HepG2 (cell line): ENCODE data around the gene SLC6A17. TPM values are rescaled to one million over a fixed set of nuclear protein-coding genes. Genes with fewer than 3 reads are reported as not detected.

Experiments
- ATAC-seq: fragments of 200-7000 bp; cut with Tn5 transposase; 3 replicates; pipeline ENCODE4 v1.9.1; 2020; ENCODE audit warnings: mild to moderate bottlenecking, moderate library complexity
- BruUV-seq: library from RNA; stranded (reverse); fragments of 400-500 nt; replicated peaks from 2 replicates; lab custom pipeline; 2021; lab: Mats Ljungman, UMichigan
- CTCF ChIA-PET: fragments of 300-600 bp; formaldehyde crosslinking; extraction: SDS; loops from one replicate; lab custom pipeline; 2021; ENCODE audit warnings: low total read pairs, inconsistent platforms, low intra/inter-chr PET ratio; lab: Yijun Ruan, JAX
- POLR2A ChIA-PET: fragments of 350-600 bp; sonication (Branson Sonifier 250); formaldehyde crosslinking; loops from one replicate; lab custom pipeline; 2020; ENCODE audit warnings: antibody characterized with exemption, inconsistent platforms; lab: Yijun Ruan, JAX
- DNase-seq: peaks from one replicate; pipeline ENCODE4 v3.0.0-alpha.2; 2015; ENCODE audit warnings: low spot score
- FAIRE-seq: peaks from 3 replicates; lab custom pipeline; 2011; peaks lifted over from hg19 to GRCh38; lab: Jason Lieb, UNC
- H2AFZ ChIP-seq: one replicate; pipeline ENCODE4 v1.6.1; 2011; ENCODE audit warnings: low read length, inconsistent platforms
- H3K27ac ChIP-seq: fragments of 300-600 bp; 3 replicates; pipeline ENCODE4 v1.8.0; 2011; ENCODE audit warnings: mixed run types, mild to moderate bottlenecking, mixed read lengths, low read length, inconsistent platforms; ENCODE audit not compliant: insufficient read depth; ENCODE audit errors: extremely low read length
- H3K27me3 ChIP-seq, 2 experiments: fragments of 200-600 bp in 1 of 2; 2 replicates in 1 of 2; 3 replicates in 1 of 2; pipeline versions ENCODE4 v1.6.0 to v1.8.0; 2011; ENCODE audit warnings: low read length in 2 of 2, mild to moderate bottlenecking in 2 of 2, moderate library complexity in 2 of 2, inconsistent platforms in 1 of 2; ENCODE audit not compliant: insufficient read depth in 2 of 2, control insufficient read depth in 1 of 2
- H3K36me3 ChIP-seq, 2 experiments: fragments of 200-600 bp in 1 of 2; replicated peaks in 1 of 2; 2 replicates in 1 of 2; 3 replicates in 1 of 2; pipeline versions ENCODE4 v1.5.1 to v1.8.0; 2011; ENCODE audit warnings: low read length in 2 of 2, inconsistent platforms in 1 of 2; ENCODE audit not compliant: insufficient read depth in 2 of 2, control insufficient read depth in 1 of 2
- H3K4me1 ChIP-seq: 2 replicates; pipeline ENCODE4 v1.5.1; 2012; ENCODE audit warnings: low read length, inconsistent platforms; ENCODE audit not compliant: insufficient read depth
- H3K4me2 ChIP-seq: 2 replicates; pipeline ENCODE4 v1.6.0; 2011; ENCODE audit warnings: low read depth, low read length, inconsistent platforms
- H3K4me3 ChIP-seq, 3 experiments: fragments of 200-600 bp in 1 of 3; sonication (generic), shearing (Covaris generic) in 1 of 3; replicated peaks in 1 of 3; 2 replicates each; pipeline ENCODE4 v1.5.1; 2011 to 2016; ENCODE audit warnings: low read length in 3 of 3, inconsistent platforms in 2 of 3, low read depth in 2 of 3, mild to moderate bottlenecking in 2 of 3, control low read depth in 1 of 3, mixed read lengths in 1 of 3; ENCODE audit not compliant: insufficient read depth in 1 of 3
- H3K79me2 ChIP-seq: one replicate; pipeline ENCODE4 v1.6.1; 2011; ENCODE audit warnings: low read length, inconsistent platforms; ENCODE audit not compliant: insufficient read depth
- H3K9ac ChIP-seq: 2 replicates; pipeline ENCODE4 v1.6.0; 2011; ENCODE audit warnings: mild to moderate bottlenecking, low read depth, low read length, inconsistent platforms; ENCODE audit not compliant: insufficient read depth
- H3K9me3 ChIP-seq: 2 replicates; pipeline ENCODE4 v1.5.1; 2012; ENCODE audit warnings: mild to moderate bottlenecking, low read length
- H4K20me1 ChIP-seq: 2 replicates; pipeline ENCODE4 v1.6.0; 2011; ENCODE audit warnings: inconsistent platforms, mild to moderate bottlenecking, low read length, moderate library complexity; ENCODE audit not compliant: insufficient read depth
- TEAD3 ChIP-seq: optimal IDR thresholded peaks from 2 replicates; pipeline ENCODE3; 2016; ENCODE audit warnings: borderline replicate concordance
- ZNF136 ChIP-seq: sonication (generic); formaldehyde crosslinking; IDR thresholded peaks from 2 replicates; pipeline ENCODE4 v1.8.1; 2022; ENCODE audit warnings: low read depth, mild to moderate bottlenecking, moderate library complexity, missing genetic modification reagents
- WGBS: methylation state at CpG from one replicate; pipeline ENCODE4 v1.1.6; 2017; ENCODE audit warnings: low lambda C conversion rate; 5-methylcytosine and 5-hydroxymethylcytosine counted together
- in situ Hi-C: cut with HindIII; loops from 2 replicates; pipeline ENCODE4 v1.10.0; 2017; ENCODE audit warnings: low pct_unique_long_range_greater_than_20kb; ENCODE audit not compliant: extremely low pct_ligation_motif_present
- intact Hi-C: fragments of 100-400 bp; cut with micrococcal nuclease; formaldehyde crosslinking; loops from one replicate; pipeline ENCODE4 v1.10.0; 2022; ENCODE audit not compliant: unreplicated experiment
- polyA plus RNA-seq, 8 experiments: library from polyadenylated mRNA; depleted of rRNA in 3 of 8; stranded (reverse) in 7 of 8; unstranded in 1 of 8; fragments of >200 nt; fragmentation: Illumina TruSeq in 4 of 8; extraction: Trizol in 4 of 8; gene quantifications; 2 replicates each; pipeline versions ENCODE4 v1.2.1 to v1.2.3, GENCODE V29; 2011 to 2016; ENCODE audit warnings: low read depth in 4 of 8, missing spikeins in 1 of 8, mixed read lengths in 1 of 8; ENCODE audit not compliant: insufficient read depth in 1 of 8
- total RNA-seq, 5 experiments: library from RNA; depleted of rRNA; stranded (reverse); fragments of >200 nt; fragmentation: Illumina TruSeq; extraction: Trizol; gene quantifications; 2 replicates each; pipeline ENCODE4 v1.2.3, GENCODE V29; 2016; ENCODE audit warnings: low read depth in 1 of 5
- TF ChIP-seq, protein P1 (sequence below): sonication (generic); formaldehyde crosslinking; IDR thresholded peaks from 2 replicates; pipeline ENCODE4 v1.4.0; 2020; ENCODE audit warnings: missing genetic modification reagents
- TF ChIP-seq, protein P2 (sequence below): IDR thresholded peaks from 2 replicates; pipeline ENCODE4 v1.6.1; 2016; ENCODE audit warnings: missing compliant biosample characterization, missing genetic modification reagents, borderline replicate concordance
- TF ChIP-seq, protein P3 (sequence below): sonication (generic); formaldehyde crosslinking; conservative IDR thresholded peaks from 2 replicates; pipeline ENCODE4 v1.4.0; 2020; ENCODE audit warnings: missing genetic modification reagents

SLC6A17 gene
- total and polyA plus RNA-seq, 2 of the 13 experiments (the other 11 are each of a cell fraction or from before 2014, with no cell fraction given), result not detected

DNA sequence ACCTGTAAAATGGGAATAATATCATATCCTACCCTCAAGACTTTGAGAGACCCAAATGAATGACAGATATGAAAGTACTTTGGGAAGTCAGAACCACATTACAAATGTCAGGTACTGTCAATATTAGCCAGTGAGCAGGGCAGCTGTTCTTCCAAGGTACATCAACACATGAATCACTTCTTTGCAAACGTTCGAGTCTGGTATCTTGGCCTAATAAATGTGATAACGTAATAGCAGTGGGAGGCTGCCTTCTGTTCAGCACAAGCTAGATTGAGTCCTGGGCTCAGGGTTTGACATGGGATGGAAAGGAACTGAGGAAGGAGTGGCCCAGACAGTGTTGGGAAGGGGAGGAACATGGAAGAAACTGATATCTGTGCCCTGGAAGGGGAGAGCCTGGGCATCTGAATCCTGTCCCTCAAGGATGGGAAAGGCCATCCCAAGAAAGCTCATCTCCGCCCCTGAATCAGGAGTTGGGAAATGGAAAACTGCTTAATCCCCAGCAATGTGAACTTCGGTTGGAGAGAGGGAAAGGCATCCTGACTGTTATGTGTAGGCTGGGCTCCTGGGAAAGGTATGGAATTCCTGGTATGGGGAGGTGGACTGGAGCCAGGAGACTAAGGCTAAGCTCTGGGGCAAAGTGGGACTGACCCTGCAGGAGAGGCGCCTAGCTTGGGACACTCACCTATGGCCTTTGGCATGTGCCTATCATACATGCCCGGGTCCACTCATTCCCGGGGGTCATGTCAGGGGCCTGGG is 74.1 kb downstream of the SLC6A17 start:
- no peaks in the 10 kb centered on the region for H4K20me1 ChIP-seq
- peaks cover 12% of the 10 kb centered on the region; the same call in 1 of the 2 replicates for H3K4me1 ChIP-seq
- no peak overlapping the region for H2AFZ ChIP-seq
- ATAC-seq, result peak; percentile 77
- H3K4me3 ChIP-seq, result no peak overlapping the region
- peak; percentile 61 for DNase-seq
- no peaks in the 10 kb centered on the region for H3K9me3 ChIP-seq
- 11% methylated on average over 8 of the region's 8 CpGs for WGBS
- no TSS peak for BruUV-seq
- FAIRE-seq, result no peak
- TF ChIP-seq, protein P1, sequence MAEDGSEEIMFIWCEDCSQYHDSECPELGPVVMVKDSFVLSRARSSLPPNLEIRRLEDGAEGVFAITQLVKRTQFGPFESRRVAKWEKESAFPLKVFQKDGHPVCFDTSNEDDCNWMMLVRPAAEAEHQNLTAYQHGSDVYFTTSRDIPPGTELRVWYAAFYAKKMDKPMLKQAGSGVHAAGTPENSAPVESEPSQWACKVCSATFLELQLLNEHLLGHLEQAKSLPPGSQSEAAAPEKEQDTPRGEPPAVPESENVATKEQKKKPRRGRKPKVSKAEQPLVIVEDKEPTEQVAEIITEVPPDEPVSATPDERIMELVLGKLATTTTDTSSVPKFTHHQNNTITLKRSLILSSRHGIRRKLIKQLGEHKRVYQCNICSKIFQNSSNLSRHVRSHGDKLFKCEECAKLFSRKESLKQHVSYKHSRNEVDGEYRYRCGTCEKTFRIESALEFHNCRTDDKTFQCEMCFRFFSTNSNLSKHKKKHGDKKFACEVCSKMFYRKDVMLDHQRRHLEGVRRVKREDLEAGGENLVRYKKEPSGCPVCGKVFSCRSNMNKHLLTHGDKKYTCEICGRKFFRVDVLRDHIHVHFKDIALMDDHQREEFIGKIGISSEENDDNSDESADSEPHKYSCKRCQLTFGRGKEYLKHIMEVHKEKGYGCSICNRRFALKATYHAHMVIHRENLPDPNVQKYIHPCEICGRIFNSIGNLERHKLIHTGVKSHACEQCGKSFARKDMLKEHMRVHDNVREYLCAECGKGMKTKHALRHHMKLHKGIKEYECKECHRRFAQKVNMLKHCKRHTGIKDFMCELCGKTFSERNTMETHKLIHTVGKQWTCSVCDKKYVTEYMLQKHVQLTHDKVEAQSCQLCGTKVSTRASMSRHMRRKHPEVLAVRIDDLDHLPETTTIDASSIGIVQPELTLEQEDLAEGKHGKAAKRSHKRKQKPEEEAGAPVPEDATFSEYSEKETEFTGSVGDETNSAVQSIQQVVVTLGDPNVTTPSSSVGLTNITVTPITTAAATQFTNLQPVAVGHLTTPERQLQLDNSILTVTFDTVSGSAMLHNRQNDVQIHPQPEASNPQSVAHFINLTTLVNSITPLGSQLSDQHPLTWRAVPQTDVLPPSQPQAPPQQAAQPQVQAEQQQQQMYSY (CRISPR knock-in tag), result peak; percentile 52; the same call in 1 of the 2 replicates
- TF ChIP-seq, protein P2, sequence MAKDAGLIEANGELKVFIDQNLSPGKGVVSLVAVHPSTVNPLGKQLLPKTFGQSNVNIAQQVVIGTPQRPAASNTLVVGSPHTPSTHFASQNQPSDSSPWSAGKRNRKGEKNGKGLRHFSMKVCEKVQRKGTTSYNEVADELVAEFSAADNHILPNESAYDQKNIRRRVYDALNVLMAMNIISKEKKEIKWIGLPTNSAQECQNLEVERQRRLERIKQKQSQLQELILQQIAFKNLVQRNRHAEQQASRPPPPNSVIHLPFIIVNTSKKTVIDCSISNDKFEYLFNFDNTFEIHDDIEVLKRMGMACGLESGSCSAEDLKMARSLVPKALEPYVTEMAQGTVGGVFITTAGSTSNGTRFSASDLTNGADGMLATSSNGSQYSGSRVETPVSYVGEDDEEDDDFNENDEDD (CRISPR knock-in tag), result no peak
- TF ChIP-seq ZNF136 (CRISPR knock-in tag), result no peak
- peak; percentile 81 for TF ChIP-seq TEAD3 (CRISPR knock-in tag)
- TF ChIP-seq, protein P3, sequence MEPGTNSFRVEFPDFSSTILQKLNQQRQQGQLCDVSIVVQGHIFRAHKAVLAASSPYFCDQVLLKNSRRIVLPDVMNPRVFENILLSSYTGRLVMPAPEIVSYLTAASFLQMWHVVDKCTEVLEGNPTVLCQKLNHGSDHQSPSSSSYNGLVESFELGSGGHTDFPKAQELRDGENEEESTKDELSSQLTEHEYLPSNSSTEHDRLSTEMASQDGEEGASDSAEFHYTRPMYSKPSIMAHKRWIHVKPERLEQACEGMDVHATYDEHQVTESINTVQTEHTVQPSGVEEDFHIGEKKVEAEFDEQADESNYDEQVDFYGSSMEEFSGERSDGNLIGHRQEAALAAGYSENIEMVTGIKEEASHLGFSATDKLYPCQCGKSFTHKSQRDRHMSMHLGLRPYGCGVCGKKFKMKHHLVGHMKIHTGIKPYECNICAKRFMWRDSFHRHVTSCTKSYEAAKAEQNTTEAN (CRISPR knock-in tag), result no peak
- H3K4me2 ChIP-seq, result no peak overlapping the region
- H3K27ac ChIP-seq, result no peak overlapping the region
- ChIA-PET CTCF (no interaction called here), POLR2A (no interaction called here)
- intact Hi-C loops (no loop called here), in situ Hi-C loops (no loop called here)
- no peaks in the 10 kb centered on the region for H3K36me3 ChIP-seq
- H3K9ac ChIP-seq, result no peak overlapping the region
- H3K79me2 ChIP-seq, result no peaks in the 10 kb centered on the region
- peaks cover 0 to 4% of the 10 kb centered on the region in 2 experiments; a peak in 2 of 5 replicates for H3K27me3 ChIP-seq
